SK-N-SH treated with all-trans-retinoic acid at 6 μM for 48 hours (cell line): ENCODE results near the gene ALLC.
"Not testable (repeated sequence)": the region's sequence is repeated elsewhere in the genome, so short reads cannot be mapped to it uniquely, and the experiment has no call there.

ENCODE experiments used
- ATAC-seq: fragments of 200-7000 bp; cut with Tn5 transposase; 3 replicates; pipeline ENCODE4 v1.9.1; 2020; ENCODE audit warnings: mild to moderate bottlenecking, moderate library complexity
- ARNTL ChIP-seq: fragments of 450-650 bp; formaldehyde crosslinking; IDR thresholded peaks from 2 replicates; pipeline ENCODE4 v1.5.0; 2020; ENCODE audit warnings: low read depth, mild to moderate bottlenecking, moderate library complexity, borderline replicate concordance
- BACH2 ChIP-seq: fragments of 250-450 bp; sonication (Bioruptor Pico); IDR thresholded peaks from 2 replicates; pipeline ENCODE4 v1.9.0; 2021; ENCODE audit warnings: mild to moderate bottlenecking, borderline replicate concordance
- CREB5 ChIP-seq: fragments of 250-450 bp; sonication (Bioruptor Pico); IDR thresholded peaks from 2 replicates; pipeline ENCODE4 v1.5.1; 2020; ENCODE audit warnings: low read depth, mild to moderate bottlenecking, moderate library complexity
- ESRRG ChIP-seq: fragments of 250-450 bp; sonication (Bioruptor Pico); IDR thresholded peaks from 2 replicates; pipeline ENCODE4 v1.6.1; 2021; ENCODE audit warnings: mild to moderate bottlenecking
- GLIS3 ChIP-seq: fragments of 250-450 bp; sonication (Bioruptor Pico); IDR thresholded peaks from 2 replicates; pipeline ENCODE4 v1.5.0; 2020; ENCODE audit warnings: mild to moderate bottlenecking, moderate library complexity
- ISL1 ChIP-seq: fragments of 250-450 bp; sonication (Bioruptor Pico); IDR thresholded peaks from 2 replicates; pipeline ENCODE4 v2.1.2; 2022; ENCODE audit warnings: mild to moderate bottlenecking, moderate library complexity
- PATZ1 ChIP-seq: fragments of 250-450 bp; sonication (Bioruptor Pico); IDR thresholded peaks from 2 replicates; pipeline ENCODE4 v1.8.0; 2020; ENCODE audit warnings: mild to moderate bottlenecking, moderate library complexity, borderline replicate concordance
- POU6F1 ChIP-seq: fragments of 250-450 bp; sonication (Bioruptor Pico); IDR thresholded peaks from 2 replicates; pipeline ENCODE4 v1.8.0; 2021; ENCODE audit warnings: low read depth, mild to moderate bottlenecking, moderate library complexity, borderline replicate concordance
- PPARA ChIP-seq: fragments of 250-450 bp; sonication (Bioruptor Pico); IDR thresholded peaks from 2 replicates; pipeline ENCODE4 v1.5.0; 2020; ENCODE audit warnings: mild to moderate bottlenecking, borderline replicate concordance
- RARB ChIP-seq: fragments of 250-450 bp; sonication (Bioruptor Pico); IDR thresholded peaks from 2 replicates; pipeline ENCODE4 v1.8.0; 2021; ENCODE audit warnings: mild to moderate bottlenecking, moderate library complexity
- SNAI2 ChIP-seq: fragments of 250-450 bp; sonication (Bioruptor Pico); IDR thresholded peaks from 2 replicates; pipeline ENCODE4 v1.5.0; 2020; ENCODE audit warnings: mild to moderate bottlenecking, moderate library complexity
- TCF4 ChIP-seq: fragments of 250-450 bp; sonication (Bioruptor Pico); IDR thresholded peaks from 2 replicates; pipeline ENCODE4 v1.8.0; 2021; ENCODE audit warnings: mild to moderate bottlenecking, moderate library complexity, borderline replicate concordance
- ZFP30 ChIP-seq: fragments of 450-650 bp; formaldehyde crosslinking; IDR thresholded peaks from 2 replicates; pipeline ENCODE4 v1.5.0; 2022; ENCODE audit warnings: mild to moderate bottlenecking, moderate library complexity
- ZNF565 ChIP-seq: fragments of 450-650 bp; formaldehyde crosslinking; conservative IDR thresholded peaks from 2 replicates; pipeline ENCODE4 v1.5.0; 2020; ENCODE audit warnings: low read depth, mild to moderate bottlenecking, moderate library complexity

Gene ALLC

GRCh38 chr2:3613524-3613905, 44.5 kb upstream of the ALLC start (continued):
- TF ChIP-seq CREB5 (CRISPR knock-in tag) (no peak), BACH2 (CRISPR knock-in tag) (no peak), GLIS3 (CRISPR knock-in tag) (no peak), ZNF565 (CRISPR knock-in tag) (no peak), PATZ1 (CRISPR knock-in tag) (no peak), ESRRG (CRISPR knock-in tag) (no peak), ARNTL (no peak), ZFP30 (CRISPR knock-in tag) (no peak), RARB (no peak), ISL1 (CRISPR knock-in tag) (no peak)

GRCh38 chr2:3614743-3615142, 43.3 kb upstream of the ALLC start:
- not testable (repeated sequence) for ATAC-seq

GRCh38 chr2:3615541-3616200, 42.3 kb upstream of the ALLC start:
- not testable (repeated sequence) for ATAC-seq

- not testable (repeated sequence) for ATAC-seq
Observed at GRCh38 chr2:3616435-3617197, 41.4 kb upstream of the ALLC start.

- no peak for ATAC-seq
- TF ChIP-seq TCF4 (CRISPR knock-in tag) (no peak), SNAI2 (CRISPR knock-in tag) (no peak), POU6F1 (CRISPR knock-in tag) (no peak), BACH2 (CRISPR knock-in tag) (no peak), PATZ1 (CRISPR knock-in tag) (no peak)
- TF ChIP-seq, all 23 proteins: peak for 0
Observed at GRCh38 chr2:3617198-3617890, 40.7 kb upstream of the ALLC start.

GRCh38 chr2:3618367-3618766, 39.6 kb upstream of the ALLC start:
- TF ChIP-seq PPARA (no peak), TCF4 (CRISPR knock-in tag) (peak; percentile 23; the same call in 1 of the 2 replicates)
- TF ChIP-seq, all 23 proteins: peak for 1
- no peak for ATAC-seq
